Muscle layer of duodenum (tissue), 2 donors: ENCODE measurements around the gene KAZN.

Source experiments
- H3K27ac ChIP-seq: one replicate; pipeline ENCODE4 v1.7.0; 2013; ENCODE audit warnings: mild to moderate bottlenecking, low read length
- H3K27me3 ChIP-seq: one replicate; pipeline ENCODE4 v1.7.0; 2013; ENCODE audit warnings: low read depth, mild to moderate bottlenecking, control low read depth, low read length
- H3K36me3 ChIP-seq, 2 donors: one replicate each; pipeline ENCODE4 v1.7.0; 2013; ENCODE audit warnings: low read length in 2 of 2, control low read depth in 1 of 2, mild to moderate bottlenecking in 1 of 2; ENCODE audit not compliant: insufficient read depth in 2 of 2, control insufficient read depth in 1 of 2
- H3K4me1 ChIP-seq, 2 donors: one replicate each; pipeline ENCODE4 v1.7.0; 2013; ENCODE audit warnings: low read length in 2 of 2, mild to moderate bottlenecking in 2 of 2, control low read depth in 1 of 2, moderate library complexity in 1 of 2; ENCODE audit not compliant: insufficient read depth in 2 of 2, control insufficient read depth in 1 of 2
- H3K4me3 ChIP-seq, 2 donors: one replicate each; pipeline ENCODE4 v1.7.0; 2013; ENCODE audit warnings: low read length in 2 of 2, low read depth in 1 of 2, mild to moderate bottlenecking in 1 of 2
- H3K9me3 ChIP-seq, 2 donors: one replicate each; pipeline ENCODE4 v1.7.0; 2013; ENCODE audit warnings: low read length in 2 of 2, control low read depth in 1 of 2, mild to moderate bottlenecking in 1 of 2; ENCODE audit not compliant: control insufficient read depth in 1 of 2
- donor health status: healthy.

The KAZN gene

DNA sequence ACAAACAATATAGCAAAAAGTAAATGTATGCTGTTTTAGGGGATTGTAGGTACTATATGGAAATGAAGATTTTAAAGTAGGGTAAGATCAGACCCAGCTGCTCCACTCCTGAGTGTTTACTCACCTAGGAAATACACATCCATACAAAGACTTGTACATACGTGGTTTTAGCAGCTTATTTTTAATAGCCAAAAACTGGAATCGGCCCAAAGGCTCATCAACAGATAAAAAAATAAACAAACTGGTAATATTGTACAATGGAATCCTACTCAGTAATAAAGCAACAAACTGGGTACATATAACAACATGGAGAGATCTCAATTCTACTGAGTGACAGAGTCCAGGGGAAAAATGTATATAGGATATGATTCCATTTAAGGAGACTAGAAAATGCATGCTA is 375.9 kb downstream of the KAZN start:
- H3K4me3 ChIP-seq = no peak overlapping the region
- no peak overlapping the region for H3K27ac ChIP-seq
- no peaks in the 10 kb centered on the region for H3K27me3 ChIP-seq
- peaks cover 3 to 5% of the 10 kb centered on the region in 2 donors for H3K9me3 ChIP-seq
- H3K4me1 ChIP-seq = peaks cover 0 to 12% of the 10 kb centered on the region in 2 donors
- H3K36me3 ChIP-seq = no peaks in the 10 kb centered on the region

DNA sequence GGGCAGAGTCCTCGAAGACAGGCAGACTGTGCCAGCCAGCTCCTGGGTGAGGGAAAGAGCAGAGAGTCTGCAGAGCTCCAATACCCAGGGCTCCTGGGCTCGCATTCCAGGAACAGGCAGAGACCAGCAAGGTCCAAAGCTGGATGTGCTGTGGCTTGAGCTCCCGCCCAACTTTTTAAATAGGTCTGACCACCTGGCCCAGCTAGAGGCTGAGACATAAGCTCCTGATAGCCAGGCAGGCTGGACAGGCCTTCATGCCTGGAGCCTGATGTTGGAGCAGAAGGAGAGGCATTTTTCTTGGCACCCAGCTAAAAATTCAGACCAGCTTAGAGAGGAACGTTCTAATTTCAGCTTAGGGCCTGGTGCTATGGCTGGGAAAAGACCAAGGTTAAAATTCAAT is 376.6 kb downstream of the KAZN start:
- no peak overlapping the region for H3K27ac ChIP-seq
- no peaks in the 10 kb centered on the region for H3K36me3 ChIP-seq
- no peaks in the 10 kb centered on the region for H3K27me3 ChIP-seq
- H3K9me3 ChIP-seq = peaks cover 3 to 5% of the 10 kb centered on the region in 2 donors
- H3K4me3 ChIP-seq = no peak overlapping the region
- H3K4me1 ChIP-seq = peaks cover 0 to 9% of the 10 kb centered on the region in 2 donors

DNA sequence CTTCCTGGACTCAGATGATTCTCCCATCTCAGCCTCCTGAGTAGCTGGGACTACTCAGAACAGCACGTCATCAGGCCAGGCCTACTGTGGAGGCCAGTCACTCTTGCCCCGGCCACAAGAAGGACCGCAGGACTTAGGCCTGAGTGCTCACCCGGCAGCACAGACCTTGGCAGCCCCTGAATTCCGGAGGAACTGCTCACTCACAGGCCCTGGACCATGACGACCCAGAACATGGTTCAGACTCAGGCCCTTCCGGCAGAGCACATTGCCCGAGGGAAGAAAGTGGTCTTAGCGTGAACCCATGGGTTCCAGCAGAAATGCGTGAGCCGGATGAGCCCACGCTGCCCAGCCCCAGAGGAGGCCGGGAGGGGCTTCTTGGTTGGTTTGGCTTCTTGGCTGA is 377.8 kb downstream of the KAZN start:
- no peak overlapping the region for H3K4me3 ChIP-seq
- peaks cover 3 to 5% of the 10 kb centered on the region in 2 donors for H3K9me3 ChIP-seq
- no peaks in the 10 kb centered on the region for H3K27me3 ChIP-seq
- H3K4me1 ChIP-seq = peaks cover 0 to 4% of the 10 kb centered on the region in 2 donors
- no peaks in the 10 kb centered on the region for H3K36me3 ChIP-seq
- H3K27ac ChIP-seq = no peak overlapping the region

DNA sequence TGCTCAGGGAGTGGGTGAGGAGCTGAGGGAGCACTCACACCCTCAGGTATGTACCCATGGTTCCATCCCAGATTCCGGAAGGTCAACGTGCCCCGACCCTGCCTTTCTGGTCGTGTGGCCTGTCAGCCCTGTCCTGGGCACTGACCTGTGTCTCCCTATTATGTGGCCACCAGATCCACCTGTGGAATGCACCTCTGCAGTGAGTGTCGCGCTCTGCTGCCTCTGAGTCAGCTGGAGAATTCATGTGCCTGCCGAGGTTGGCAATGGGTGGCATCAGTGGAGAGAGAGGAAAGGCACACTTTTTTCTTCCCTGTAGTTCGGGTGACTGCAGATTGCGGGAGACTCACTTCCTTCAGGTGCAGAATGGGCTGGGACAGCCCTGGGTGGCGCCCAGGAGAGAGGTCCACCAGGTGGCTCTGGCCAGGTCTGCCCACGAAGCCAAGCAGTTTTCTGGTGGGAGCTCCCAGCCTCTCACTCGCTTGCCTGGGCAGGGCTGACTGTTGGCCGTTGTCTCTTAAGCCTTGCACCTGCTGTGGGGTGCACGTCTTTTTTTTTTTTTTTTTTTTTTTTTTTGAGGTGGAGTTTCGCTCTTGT is 378.9 kb downstream of the KAZN start:
- peaks cover 3 to 5% of the 10 kb centered on the region in 2 donors for H3K9me3 ChIP-seq
- no peaks in the 10 kb centered on the region for H3K36me3 ChIP-seq
- H3K4me1 ChIP-seq = peaks cover 0 to 4% of the 10 kb centered on the region in 2 donors
- H3K27ac ChIP-seq = no peak overlapping the region
- H3K4me3 ChIP-seq = no peak overlapping the region
- H3K27me3 ChIP-seq = no peaks in the 10 kb centered on the region

DNA sequence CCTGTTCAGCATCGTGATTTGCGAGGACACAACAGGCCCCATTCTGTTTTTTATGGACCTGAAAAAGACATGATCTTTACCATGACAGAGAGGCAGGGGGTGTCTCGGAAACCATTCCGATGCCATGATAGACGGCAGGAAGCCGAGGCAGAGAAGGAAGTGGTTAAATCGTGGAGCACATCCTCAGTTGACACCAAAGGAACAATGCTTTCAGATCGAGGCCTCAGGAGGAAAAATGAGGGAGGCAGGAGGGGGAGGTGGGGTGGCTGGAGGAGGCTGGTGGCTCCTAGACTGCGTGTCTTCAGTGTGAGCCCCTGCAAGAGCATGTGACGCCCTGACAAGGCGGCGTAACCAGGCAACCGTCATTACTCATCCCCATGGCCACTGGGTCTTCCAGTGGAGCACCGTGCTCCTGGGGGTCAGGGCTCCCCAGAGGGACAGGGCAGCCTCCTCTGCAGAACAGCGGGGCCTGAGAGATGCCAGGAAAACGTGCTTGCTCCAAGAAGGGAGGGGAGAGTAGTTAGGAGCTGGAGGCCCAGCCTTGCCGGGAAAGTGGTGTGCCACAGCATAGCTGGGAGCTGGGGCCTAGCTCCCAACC is 382.2 kb downstream of the KAZN start:
- Histone ChIP-seq H3K27ac (no peak overlapping the region), H3K4me1 (peaks cover 0 to 4% of the 10 kb centered on the region in 2 donors), H3K9me3 (no peaks in the 10 kb centered on the region), H3K27me3 (no peaks in the 10 kb centered on the region), H3K36me3 (no peaks in the 10 kb centered on the region), H3K4me3 (no peak overlapping the region)

DNA sequence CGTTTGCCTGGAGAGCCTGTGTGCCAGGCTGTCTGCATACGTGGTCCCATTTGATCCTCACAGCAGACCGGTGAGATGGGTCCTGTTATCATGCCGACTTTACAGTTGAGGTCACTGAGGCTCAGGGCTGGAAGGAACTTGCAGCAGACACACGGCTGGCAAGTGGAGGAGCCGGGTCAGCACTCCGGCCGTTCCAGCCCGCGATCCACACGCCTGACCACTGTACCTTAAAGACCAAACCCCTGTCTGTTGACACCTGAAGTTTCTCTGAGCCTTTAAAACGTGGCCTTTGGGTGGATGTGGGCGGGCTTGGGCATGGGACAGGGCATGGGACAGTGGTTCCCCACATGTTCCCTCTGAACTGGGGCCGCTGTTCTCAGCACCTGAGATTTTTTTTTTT is 383.5 kb downstream of the KAZN start:
- Histone ChIP-seq H3K4me1 (peaks cover 0 to 4% of the 10 kb centered on the region in 2 donors), H3K27ac (no peak overlapping the region), H3K4me3 (no peak overlapping the region), H3K27me3 (no peaks in the 10 kb centered on the region), H3K36me3 (no peaks in the 10 kb centered on the region), H3K9me3 (no peaks in the 10 kb centered on the region)

DNA sequence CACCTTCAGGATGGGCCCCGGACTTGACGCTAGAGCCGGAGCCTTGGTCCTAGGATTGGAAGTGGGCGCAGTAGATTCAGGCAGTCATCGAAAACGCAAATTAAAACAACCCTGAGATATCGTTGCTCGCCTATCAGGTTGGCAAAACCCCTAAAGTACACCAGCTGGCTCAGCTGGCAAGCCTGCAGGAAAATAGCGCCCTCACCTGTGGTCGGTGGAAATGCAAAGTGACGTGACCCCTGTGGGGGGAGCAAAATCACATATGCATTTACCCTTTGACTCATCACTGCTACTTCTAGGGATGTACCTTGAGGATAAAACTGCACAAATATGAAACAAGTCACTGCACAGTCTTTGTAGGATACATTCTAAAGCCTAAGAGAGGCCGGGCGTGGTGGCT is 384.8 kb downstream of the KAZN start:
- Histone ChIP-seq H3K27me3 (no peaks in the 10 kb centered on the region), H3K27ac (no peak overlapping the region), H3K4me1 (peaks cover 0 to 8% of the 10 kb centered on the region in 2 donors), H3K4me3 (no peak overlapping the region), H3K36me3 (no peaks in the 10 kb centered on the region), H3K9me3 (no peaks in the 10 kb centered on the region)

DNA sequence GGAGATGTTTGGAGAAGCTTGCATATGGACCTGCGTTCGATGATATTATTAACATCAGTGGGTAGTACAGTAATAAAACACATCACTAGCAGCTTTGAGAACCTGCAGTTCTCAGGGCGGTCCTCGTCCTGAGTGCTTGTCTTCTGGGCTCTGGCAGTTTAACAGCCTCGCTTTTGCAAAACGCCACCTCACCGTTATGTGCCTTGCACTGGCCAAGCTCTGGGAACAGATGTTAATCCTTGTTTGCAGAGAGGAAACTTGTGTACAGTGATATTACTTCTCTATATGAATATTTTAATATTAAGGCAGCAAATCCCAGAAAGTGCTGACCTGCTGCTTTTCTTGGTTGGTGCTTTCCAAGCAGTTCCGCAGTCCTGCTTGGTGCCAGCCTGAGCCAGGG is 387.7 kb downstream of the KAZN start:
- H3K27ac ChIP-seq = no peak overlapping the region
- no peaks in the 10 kb centered on the region for H3K9me3 ChIP-seq
- peaks cover 0 to 9% of the 10 kb centered on the region in 2 donors for H3K4me1 ChIP-seq
- H3K4me3 ChIP-seq = no peak overlapping the region
- no peaks in the 10 kb centered on the region for H3K36me3 ChIP-seq
- no peaks in the 10 kb centered on the region for H3K27me3 ChIP-seq

DNA sequence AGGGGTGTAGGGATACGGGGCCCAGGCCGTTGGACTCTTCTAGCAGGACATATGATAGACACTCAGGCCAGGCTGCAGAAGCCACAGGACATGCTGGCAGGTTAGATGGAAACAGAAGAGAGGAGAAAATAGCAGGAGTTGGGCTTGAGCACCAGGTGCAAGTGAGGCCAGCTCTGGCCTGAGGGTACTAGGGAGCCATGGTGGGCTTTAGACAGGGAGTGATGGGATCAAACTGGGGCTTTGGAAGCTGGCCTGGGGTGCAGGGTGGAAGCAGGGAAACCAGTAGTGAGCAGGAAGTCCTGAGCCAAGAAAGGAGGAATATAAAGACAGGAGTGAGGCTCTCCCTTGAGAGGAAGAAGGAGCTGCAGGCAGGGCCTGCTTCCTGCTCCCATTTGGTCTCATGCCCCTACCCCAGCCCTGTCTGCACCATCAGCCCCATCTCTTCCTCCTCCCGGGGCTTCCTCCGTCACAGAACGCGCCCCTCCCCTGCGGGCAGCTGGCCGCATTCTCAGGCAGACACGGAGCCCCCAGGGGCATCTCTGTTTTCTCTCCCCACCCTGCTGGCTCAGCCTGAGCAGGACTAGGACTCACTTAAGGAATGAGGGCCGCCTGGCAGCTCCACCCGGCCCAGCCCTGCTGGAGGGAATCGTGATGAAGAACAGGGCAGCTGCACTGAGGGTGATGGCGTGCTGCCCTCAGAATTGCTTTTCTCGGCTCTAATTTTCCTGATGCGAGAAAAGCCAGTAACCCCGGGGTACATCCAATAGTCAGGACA is 389.5 kb downstream of the KAZN start:
- Histone ChIP-seq H3K27ac (no peak overlapping the region), H3K4me1 (peaks cover 0 to 9% of the 10 kb centered on the region in 2 donors), H3K4me3 (no peak overlapping the region), H3K9me3 (no peaks in the 10 kb centered on the region), H3K36me3 (no peaks in the 10 kb centered on the region), H3K27me3 (no peaks in the 10 kb centered on the region)

DNA sequence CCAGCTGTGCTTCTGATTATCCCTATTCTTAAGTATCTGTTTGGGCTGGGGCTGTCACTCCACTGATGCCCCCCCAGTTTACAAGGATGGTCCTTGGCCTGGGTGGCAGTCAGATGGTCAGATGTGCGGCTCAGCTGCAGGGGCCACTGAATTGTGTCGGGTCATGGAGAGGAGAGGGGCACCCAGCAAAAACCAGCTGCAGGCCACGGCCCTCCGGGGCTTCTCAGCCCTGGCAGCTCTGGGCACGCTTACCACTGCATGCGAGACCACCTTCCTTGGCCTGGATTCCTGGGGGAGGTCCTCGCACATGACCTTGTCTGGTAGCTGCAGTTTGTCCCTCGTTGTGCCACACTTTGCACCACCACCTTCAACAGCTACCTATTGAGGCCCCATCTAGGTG is 390.2 kb downstream of the KAZN start:
- H3K4me1 ChIP-seq = peaks cover 0 to 9% of the 10 kb centered on the region in 2 donors
- no peaks in the 10 kb centered on the region for H3K9me3 ChIP-seq
- no peaks in the 10 kb centered on the region for H3K36me3 ChIP-seq
- H3K27me3 ChIP-seq = no peaks in the 10 kb centered on the region
- H3K27ac ChIP-seq = no peak overlapping the region
- H3K4me3 ChIP-seq = no peak overlapping the region

DNA sequence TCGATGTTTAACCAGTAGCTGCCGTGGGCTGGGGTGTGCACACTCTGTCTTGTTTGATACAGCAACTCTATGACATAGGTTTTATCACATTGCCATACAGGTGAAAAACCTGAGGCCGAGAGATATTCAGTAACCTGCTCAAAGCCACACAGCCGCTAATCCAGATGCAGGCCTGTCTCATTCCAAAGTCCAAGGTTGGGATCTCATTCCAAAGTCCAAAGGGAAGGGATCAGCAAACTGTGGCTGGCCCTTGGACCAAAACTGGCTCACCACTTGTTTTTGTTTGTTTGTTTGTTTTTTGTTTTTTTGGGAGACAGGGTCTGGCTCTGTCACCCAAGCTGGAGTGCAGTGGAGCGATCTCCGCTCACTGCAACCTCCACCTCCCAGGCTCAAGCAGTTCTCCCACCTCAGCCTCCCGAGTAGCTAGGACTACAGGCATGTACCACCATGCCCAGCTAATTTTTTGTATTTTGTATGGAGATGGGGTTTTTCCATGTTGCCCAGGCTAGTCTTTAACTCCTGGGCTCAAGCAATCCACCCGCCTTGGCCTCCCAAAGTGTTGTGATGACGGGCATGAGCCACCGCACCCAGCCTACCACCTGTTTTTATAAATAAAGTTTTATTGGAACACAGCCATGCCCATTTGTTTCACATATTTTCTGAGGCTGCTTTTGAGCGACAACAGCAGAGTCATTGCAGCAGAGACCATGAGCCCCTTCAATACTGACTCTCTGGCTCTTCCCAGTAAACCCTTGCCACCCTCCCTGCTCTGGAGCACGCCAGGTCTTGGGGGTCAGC is 391.6 kb downstream of the KAZN start:
- no peaks in the 10 kb centered on the region for H3K36me3 ChIP-seq
- no peaks in the 10 kb centered on the region for H3K9me3 ChIP-seq
- no peak overlapping the region for H3K4me3 ChIP-seq
- H3K27me3 ChIP-seq = no peaks in the 10 kb centered on the region
- H3K27ac ChIP-seq = no peak overlapping the region
- H3K4me1 ChIP-seq = peaks cover 0 to 9% of the 10 kb centered on the region in 2 donors
